ENCODE data around the gene IRX3.
"Not testable (repeated sequence)": the region's sequence is repeated elsewhere in the genome, so short reads cannot be mapped to it uniquely, and the experiment has no call there.

IRX3 gene

DNA sequence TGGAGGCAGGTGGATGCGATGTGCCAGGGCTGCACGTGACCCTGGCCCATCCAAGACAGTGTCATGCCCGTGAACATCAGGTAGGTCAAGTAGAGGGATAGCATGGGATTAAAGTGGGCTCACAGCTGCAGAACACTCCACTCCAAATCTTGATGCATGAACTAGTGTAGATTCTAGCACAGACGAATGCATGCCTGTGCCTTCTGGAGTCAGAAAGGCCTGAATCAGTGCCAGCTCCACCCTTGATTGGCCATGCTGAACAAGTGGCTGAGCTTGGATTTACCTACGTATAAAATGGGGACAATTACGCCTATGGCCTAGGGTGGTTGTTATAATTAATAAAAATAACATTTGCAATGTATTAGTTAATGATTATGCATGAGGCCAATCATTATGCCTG is 10.6 kb downstream of the IRX3 start:
- peak; percentile 73 for DNase-seq (ENCODE audit: low spot score)

GRCh38 chr16:54273566-54273965 is 13.0 kb downstream of the IRX3 start:
- DNase-seq (ENCODE audit: low spot score), result no peak

- no peak for DNase-seq (ENCODE audit: low spot score)
These were observed 15.9 kb downstream of the IRX3 start for GRCh38 chr16:54270711-54271110.

- DNase-seq (ENCODE audit: low spot score), result no peak
These were observed 17.1 kb downstream of the IRX3 start for GRCh38 chr16:54269461-54269860.

GRCh38 chr16:54268766-54269165 is 17.8 kb downstream of the IRX3 start:
- DNase-seq (ENCODE audit: low spot score), result no peak

DNA sequence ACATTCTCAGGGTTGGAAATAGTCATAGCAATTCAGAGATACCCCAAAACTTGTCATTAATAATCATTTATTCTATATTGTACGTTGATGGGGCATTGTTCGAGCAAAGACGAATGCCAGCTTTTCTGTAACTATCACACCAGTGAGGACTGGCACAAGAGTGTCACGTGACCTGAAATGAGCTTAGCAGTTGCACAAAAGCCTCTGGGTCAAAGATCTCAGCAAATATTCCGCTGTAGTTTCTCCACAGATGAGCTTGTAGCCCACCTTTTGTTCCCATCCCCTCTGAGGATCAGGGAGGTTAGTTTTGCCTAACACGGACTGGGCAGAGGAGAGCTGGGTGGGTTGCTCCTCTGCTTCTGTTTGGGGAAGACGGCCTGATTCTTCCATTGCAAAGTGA is 18.2 kb downstream of the IRX3 start:
- no peak for DNase-seq (ENCODE audit: low spot score)

DNA sequence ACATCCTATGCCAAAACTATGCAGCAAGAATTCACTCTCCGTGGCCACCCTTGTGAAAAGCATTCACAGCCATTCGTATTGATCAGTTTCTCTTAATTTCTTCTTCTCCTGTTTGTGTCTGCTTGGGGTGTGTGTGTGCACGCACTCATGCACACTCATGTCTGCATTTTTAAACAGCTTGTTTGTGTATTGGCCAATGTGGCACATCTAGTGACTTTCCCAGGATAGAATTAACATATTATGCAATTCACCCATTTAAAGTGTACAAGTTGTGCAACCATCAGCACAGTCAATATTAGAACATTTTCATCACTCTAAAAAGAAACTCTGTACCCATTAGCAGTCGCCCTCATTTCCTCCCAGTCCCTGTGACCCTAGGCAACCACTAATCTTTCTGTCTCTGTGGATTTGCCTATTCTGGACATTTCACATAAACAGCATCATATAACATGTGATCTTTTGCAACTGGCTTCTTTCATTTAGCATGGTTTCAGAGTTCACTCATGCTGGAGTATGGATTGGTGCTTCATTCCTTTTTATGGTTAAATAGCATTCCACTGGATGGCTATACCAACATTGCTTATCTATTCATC is 20.1 kb downstream of the IRX3 start:
- DNase-seq (ENCODE audit: low spot score), result no peak

GRCh38 chr16:54265575-54266107 is 20.9 kb downstream of the IRX3 start:
- no peak for DNase-seq (ENCODE audit: low spot score)

DNA sequence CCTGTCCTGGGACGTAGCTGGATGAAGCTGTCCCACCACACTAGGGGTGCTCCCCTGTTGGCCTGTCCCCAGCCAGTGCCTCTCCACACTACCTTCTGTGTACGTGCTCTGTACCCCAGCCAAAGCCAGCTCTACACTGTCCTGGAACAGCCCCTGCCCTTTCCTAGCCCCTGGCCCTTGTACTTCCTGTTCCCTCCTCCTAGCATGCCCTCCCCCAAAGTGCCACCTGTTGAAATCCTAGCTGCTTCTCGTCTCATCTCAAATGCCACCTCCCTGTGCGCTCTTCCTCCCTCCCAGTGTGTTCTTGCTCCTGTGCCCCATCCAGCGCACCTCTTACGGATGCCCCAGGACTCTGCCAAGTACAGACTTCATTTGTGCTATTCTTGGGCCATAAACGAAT is 33.5 kb downstream of the IRX3 start:
- no peak for DNase-seq (ENCODE audit: low spot score)

- DNase-seq (ENCODE audit: low spot score), result no peak
These were observed 37.5 kb downstream of the IRX3 start for GRCh38 chr16:54248863-54249710.

DNA sequence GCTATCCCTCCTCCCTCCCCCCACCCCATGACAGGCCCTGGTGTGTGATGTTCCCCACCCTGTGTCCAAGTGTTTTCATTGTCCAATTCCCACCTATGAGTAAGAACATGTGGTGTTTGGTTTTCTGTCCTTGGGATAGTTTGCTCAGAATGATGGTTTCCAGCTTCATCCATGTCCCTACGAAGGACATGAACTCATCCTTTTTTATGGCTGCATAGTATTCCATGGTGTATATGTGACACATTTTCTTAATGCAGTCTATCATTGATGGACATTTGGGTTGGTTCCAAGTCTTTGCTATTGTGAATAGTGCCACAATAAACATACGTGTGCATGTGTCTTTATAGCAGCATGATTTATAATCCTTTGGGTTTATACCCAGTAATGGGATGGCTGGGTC is 38.9 kb downstream of the IRX3 start:
- not testable (repeated sequence) for DNase-seq (ENCODE audit: low spot score)

GRCh38 chr16:54246454-54246821 is 40.1 kb downstream of the IRX3 start:
- DNase-seq (ENCODE audit: low spot score), result no peak

DNA sequence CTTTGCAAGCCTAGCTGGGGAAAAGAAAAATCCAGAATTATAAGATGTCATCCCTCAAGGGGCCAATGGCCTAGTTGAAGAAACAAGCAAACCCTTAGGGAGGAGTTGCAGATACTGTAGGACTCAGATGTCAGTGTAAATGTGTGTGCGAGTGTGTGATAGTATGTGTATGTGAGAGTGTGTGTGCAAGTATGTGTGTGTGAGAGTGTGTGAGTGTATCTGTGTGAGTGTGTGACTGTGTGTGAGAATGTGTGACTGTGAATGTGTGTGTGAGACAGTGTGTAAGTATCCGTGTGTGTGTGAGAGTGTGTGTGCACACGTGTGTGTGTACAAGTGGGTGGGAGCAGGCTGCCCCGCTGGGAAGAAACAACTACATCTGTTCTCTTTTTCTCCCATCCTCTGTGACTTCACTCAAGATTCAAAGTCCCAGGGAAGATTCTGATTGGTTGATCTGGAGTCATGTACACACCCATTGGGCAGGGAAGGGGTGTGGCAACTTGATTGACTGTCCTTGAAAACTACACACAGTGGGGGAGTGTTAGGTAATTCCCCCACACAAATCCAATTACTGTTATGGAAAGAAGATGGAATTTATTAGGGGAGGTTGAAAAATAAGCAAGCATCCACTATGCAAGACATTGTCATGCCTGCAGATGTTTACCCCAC is 40.7 kb downstream of the IRX3 start:
- no peak for DNase-seq (ENCODE audit: low spot score)

GRCh38 chr16:54244061-54244886 is 42.3 kb downstream of the IRX3 start:
- DNase-seq (ENCODE audit: low spot score), result no peak

DNA sequence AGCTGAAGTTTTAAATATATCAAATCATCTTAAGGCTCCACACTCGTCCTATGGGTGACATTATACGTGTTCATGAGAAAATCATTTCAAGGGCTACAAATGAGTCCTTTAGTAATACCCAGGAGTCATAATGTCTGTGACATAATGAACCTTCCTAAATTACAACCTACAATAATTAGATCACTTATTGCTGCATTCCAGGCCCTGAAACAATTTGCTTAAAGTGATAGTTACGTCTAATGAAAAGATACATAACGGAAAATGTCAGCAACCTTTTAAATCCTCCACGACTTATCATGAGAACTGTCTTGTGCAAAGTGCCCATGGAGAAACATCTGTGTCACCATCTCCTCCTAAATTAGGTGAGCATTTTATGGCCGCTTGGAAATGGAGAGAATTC is 43.4 kb downstream of the IRX3 start:
- DNase-seq (ENCODE audit: low spot score), result no peak

DNA sequence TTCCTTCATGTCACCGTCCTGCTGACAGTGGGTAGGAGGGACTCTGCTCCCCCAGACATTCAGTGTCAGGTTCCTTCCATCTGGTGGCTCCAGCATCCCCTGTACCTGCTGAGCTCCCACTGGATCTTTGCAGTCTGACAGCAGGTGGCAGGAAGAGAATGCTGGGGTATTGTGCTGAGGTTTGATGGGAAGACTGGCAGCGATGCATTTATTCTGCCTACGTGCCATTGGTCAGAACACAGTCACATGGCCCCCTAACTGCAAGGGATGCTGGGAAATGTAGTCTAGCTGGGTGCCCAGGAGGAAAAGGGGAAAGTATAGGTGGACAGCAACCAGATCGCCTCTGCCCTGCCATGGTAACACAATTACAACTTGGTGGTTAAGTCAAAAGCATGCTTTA is 44.4 kb downstream of the IRX3 start:
- no peak for DNase-seq (ENCODE audit: low spot score)

DNA sequence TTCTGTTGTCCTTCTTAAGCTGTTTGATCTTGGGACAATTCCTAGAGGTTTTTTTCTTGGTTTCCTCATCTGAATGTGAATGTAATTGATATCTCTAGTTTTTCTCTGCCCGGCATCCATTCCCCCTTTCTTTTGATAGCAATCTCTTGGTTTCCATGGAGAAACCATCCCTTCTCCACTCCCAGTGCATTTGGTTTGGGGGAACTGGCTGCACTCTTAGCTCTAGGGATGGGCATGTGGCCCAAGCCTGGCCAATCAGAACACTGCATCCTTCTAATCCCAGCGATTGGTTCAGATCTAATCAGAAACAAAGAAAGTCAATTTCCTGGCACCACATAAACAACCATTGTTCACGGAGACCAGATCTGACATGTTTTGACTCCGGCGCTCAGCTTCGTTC is 45.1 kb downstream of the IRX3 start:
- DNase-seq (ENCODE audit: low spot score), result no peak

GRCh38 chr16:54240271-54241129 is 46.1 kb downstream of the IRX3 start:
- no peak for DNase-seq (ENCODE audit: low spot score)

DNA sequence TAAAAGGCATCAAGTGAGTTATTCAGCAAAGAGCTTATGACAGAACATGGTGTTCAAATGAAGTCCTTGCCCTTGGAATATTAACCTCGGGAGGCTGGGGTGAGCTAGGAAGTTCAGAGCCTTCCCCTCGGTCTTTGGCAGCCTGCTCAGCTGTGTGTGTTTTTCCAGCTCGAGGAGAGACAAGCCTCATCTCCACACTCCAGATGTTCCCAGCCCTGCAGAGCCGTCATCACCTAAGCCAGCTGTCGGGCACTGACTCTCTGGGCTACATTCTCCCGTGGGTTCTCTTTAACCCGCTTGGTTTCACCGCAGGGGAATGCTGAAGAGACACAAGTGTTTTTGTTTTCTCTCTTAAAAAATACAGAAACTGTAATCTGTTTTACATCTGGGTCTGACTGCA is 47.1 kb downstream of the IRX3 start:
- no peak for DNase-seq (ENCODE audit: low spot score)

- no peak for DNase-seq (ENCODE audit: low spot score)
These were observed 49.8 kb downstream of the IRX3 start for GRCh38 chr16:54236773-54237172.

GRCh38 chr16:54233615-54234014 is 53.0 kb downstream of the IRX3 start:
- DNase-seq (ENCODE audit: low spot score), result no peak

All from kidney tubule cell (primary cell).